ENCODE measurements around the gene SH2D2A.

DNA sequence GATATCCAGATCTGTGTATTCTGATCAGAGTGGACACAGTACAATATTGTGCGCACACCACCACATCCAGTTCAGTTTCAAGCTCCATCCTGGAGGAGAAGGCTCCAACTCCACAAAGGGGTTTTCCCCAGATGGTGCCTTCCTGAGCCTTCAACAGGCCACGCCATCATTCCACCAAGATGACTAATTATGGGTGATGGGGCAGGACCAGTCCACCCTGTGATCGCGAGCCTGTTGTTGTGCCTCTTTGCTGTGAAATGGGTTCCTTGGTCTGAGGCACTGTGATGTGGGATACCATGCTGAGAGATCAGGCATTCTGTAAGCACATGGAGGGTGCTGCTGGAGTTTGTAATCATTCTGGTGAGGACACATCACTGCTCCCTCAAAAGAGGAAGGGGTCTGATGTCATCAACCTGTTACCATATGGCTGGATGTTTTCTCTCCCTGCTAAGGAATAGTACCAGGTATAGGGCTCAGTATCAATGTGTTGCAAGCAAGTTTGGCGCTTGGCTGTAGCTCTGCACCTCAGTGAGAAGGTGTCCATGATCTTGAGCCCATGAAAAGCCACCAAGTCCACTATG, 6.7 kb upstream of the SH2D2A start:
- TF ChIP-seq TAF1 (IDR thresholded peaks at IDR 0.05; ENCODE audit: low read depth, low read length) (no peak), POLR2AphosphoS5 (IDR thresholded peaks at IDR 0.05; ENCODE audit: low read depth, low read length) (no peak), POLR2A (IDR thresholded peaks at IDR 0.05; ENCODE audit: low read depth, low read length) (no peak), PAX5 (IDR thresholded peaks at IDR 0.05; ENCODE audit: insufficient read depth, low read length, severe bottlenecking) (no peak), POU2F2 (IDR thresholded peaks at IDR 0.05; ENCODE audit: low read depth, low read length) (no peak)
